Measurements from ENCODE around the gene CALD1.

Gene CALD1

DNA sequence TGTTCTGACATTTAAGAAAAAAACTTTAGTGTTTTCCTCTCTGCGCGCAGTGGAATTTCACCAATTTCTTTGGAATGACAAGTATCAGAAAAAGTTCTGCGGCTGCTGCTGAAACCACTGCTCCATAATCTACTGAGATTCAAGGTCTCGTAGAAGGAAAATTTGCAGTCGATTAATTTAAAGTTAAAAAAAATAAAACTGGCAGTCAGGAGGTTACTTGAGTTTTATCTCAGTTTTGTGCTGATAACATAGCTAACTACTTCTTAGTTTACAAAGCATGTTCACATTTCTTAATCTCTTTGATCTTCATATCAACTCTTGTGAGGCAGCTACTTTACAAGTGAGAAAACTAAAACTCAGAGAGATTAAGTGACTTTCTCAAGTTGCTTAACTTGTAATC, 18.2 kb upstream of the CALD1 start:
- no peak for DNase-seq (ENCODE audit: low read depth)

DNA sequence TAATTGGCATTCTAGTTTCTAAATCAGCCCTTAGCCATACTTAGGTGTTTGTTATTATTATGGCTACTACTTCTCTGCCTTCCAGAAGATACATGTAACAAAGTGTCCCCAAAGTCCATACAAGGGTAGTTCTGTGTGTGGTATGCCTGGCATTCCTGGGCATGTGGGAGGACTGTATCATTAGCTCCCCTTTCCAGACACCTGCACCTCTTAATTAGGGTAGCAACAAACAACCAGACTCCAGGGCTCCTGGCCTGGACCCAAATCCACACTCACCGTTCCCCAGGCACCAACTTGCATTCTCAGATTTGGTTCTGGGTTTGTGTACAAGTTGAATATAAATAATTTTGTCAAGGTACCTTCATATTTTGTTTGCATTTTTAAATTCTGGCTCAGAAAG, 15.5 kb upstream of the CALD1 start:
- DNase-seq (ENCODE audit: low read depth): no peak

GRCh38 chr7:134764365-134764764, 15.1 kb upstream of the CALD1 start:
- DNase-seq (ENCODE audit: low read depth): no peak

GRCh38 chr7:134766779-134767519, 12.5 kb upstream of the CALD1 start:
- no peak for DNase-seq (ENCODE audit: low read depth)

DNA sequence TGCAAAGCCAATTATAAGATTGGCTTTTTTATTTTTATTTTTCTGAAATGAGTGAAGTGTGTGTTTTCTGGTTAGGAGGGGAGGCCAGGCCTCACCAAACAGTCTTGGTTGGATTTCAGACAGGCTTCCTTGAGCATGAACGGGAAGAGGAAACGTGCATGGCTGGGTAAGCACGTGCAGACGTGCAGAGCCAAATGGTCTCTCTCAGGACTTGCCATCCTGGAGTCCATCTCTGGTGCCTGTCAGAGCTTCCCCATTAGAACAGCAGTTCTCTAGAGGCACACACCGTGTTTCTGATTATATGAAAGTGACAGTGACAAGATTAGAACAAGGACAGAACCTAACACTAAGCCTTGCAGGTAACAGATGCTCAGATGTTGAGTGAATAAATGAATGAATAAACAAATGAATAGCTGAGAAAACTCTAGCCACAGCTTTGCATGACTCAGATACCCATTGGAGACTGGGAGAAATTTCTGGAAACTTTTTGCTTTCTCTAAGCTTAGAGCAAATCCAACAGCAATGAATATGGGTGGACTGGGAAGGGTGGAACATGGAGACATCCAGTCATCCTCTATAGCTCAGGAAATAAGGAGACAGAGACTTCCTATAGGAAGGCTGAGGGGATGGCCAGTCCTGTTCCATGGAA, 11.8 kb upstream of the CALD1 start:
- DNase-seq (ENCODE audit: low read depth): no peak

GRCh38 chr7:134768243-134768642, 11.2 kb upstream of the CALD1 start:
- no peak for DNase-seq (ENCODE audit: low read depth)

GRCh38 chr7:134770676-134771075, 8.8 kb upstream of the CALD1 start:
- DNase-seq (ENCODE audit: low read depth): no peak

- DNase-seq (ENCODE audit: low read depth): no peak
These were observed 8.3 kb upstream of the CALD1 start for GRCh38 chr7:134771111-134771510.

DNA sequence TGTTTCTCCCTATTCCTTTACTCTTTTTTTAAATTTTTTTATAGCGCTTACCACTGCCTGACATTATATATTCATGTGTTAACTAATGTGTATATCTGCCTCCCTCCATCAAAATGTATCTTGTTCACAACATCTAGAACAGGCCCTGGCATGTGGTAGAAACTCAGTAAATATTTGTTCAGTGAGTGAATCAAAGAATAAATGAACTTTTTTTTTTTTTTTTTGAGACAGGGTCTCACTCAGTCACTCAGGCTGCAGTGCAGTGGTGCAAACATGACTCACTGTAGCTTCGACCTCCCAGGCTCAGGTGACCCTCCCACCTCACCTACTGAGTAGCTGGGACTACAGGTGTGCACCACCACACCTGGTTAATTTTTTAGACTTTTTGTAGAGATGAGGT, 7.5 kb upstream of the CALD1 start:
- DNase-seq (ENCODE audit: low read depth): no peak

DNA sequence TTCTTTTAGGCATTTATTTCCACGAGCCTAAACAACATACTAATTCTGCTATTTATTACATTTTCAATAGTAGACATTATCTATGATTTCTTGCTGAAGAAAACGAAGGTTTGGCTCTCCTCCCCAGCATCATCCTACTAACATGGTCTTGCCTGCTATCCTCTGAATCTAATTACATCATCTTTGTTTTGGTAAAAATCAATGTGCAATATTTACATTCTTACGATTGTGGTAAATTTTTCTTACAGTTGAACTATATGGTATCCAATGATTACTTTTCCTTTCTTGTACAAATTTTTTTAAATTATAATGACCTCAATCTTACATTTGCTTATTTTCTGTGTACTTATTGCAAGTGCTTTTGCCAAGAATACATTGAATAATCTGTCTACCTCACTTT, 7.0 kb upstream of the CALD1 start:
- no peak for DNase-seq (ENCODE audit: low read depth)

GRCh38 chr7:134773164-134773563, 6.3 kb upstream of the CALD1 start:
- DNase-seq (ENCODE audit: low read depth): no peak

- no peak for DNase-seq (ENCODE audit: low read depth)
These were observed 5.3 kb upstream of the CALD1 start for GRCh38 chr7:134774119-134774518.

- no peak for DNase-seq (ENCODE audit: low read depth)
These were observed 2.0 kb upstream of the CALD1 start for GRCh38 chr7:134777470-134777869.

DNA sequence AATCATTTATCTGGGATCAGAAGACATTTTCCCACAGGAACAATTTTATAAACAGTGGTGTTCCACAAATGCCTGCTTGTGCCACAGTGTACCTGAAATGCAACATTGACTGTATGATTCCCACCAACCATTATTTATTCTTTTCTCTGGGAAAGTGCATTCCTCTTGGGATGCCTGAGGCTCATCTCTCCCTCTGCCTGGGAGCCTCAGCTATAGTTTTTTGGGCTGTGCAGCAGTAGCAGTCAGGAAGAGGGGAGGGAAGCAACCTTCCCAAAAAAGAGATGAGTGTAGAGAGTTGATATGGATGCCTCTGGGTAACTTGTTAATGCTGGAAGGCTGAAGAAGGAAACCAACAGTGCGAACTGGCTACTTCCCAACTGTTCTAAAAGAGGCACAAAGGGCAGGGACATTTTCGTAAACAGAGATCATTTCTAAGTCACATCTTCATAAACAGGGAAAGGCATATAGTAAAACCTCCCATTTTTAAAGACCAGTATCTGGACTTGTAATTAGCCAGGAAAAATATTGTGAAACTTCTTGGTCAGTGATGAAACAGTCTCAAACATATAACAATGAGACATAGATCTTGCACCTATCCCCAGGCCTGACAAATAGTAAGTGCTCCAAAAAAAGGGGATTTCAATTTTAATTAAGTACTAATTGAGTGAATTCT, 1.4 kb upstream of the CALD1 start:
- DNase-seq (ENCODE audit: low read depth): no peak

- DNase-seq (ENCODE audit: low read depth): no peak
These were observed 269 bp downstream of the CALD1 start for GRCh38 chr7:134779741-134780065.

DNA sequence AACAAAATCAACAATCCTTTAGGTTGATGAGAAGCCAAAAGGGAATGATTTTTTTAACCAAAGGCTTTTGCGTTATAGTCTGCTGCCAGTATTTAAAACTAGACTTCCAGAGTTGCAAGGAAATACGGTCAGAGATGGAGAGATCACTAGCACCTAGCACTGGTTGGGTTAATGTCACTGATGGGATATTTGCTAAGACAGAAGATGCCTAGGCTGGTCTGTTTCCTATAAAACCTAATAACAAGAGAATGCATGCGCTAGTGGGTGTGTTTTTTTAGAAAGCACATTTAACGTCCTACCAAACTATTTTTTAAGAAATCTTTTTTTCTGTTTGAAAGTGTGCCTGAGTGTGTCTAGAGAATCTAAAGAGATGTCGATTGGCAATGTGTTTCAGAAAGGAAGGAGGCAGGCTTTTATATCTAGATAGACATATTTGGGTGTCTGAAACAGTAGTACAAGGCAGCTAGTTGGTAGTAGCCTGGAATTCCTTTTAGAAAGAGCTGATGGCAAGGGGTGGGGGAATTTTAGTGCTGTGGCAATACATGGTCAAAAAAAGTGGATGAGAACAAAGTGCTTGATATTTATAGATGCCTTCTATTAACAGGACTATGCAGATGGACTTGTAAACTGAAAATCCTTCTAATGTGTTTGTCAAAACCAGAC, 863 bp downstream of the CALD1 start:
- no peak for DNase-seq (ENCODE audit: low read depth)

- DNase-seq (ENCODE audit: low read depth): no peak
These were observed 1.7 kb downstream of the CALD1 start for GRCh38 chr7:134781171-134781570.

DNA sequence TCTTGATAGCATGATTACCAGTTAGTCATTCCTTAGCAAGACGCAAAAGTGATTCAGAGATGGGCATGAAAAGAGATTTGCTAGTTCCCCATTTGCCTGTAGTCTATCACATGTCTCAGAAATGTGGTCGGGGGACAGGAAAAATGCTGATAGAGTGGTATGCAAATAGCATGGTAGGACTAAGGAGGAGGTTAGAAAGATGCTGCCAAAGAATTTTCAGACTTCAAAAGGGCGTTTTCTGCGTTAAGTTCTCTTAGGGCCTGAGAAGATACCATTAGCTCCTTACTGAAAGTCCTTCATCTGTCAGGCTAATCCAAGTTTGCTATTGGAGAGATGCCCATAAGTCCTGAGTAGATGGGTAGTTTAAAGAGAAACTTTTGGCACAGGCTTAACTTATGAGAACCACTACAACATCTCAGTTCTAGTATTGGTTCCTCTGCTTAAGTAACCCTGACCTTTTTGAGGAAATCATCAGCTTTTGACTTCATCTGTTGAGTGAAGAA, 2.7 kb downstream of the CALD1 start:
- no peak for DNase-seq (ENCODE audit: low read depth)

GRCh38 chr7:134783294-134784069, 4.0 kb downstream of the CALD1 start:
- no peak for DNase-seq (ENCODE audit: low read depth)

DNA sequence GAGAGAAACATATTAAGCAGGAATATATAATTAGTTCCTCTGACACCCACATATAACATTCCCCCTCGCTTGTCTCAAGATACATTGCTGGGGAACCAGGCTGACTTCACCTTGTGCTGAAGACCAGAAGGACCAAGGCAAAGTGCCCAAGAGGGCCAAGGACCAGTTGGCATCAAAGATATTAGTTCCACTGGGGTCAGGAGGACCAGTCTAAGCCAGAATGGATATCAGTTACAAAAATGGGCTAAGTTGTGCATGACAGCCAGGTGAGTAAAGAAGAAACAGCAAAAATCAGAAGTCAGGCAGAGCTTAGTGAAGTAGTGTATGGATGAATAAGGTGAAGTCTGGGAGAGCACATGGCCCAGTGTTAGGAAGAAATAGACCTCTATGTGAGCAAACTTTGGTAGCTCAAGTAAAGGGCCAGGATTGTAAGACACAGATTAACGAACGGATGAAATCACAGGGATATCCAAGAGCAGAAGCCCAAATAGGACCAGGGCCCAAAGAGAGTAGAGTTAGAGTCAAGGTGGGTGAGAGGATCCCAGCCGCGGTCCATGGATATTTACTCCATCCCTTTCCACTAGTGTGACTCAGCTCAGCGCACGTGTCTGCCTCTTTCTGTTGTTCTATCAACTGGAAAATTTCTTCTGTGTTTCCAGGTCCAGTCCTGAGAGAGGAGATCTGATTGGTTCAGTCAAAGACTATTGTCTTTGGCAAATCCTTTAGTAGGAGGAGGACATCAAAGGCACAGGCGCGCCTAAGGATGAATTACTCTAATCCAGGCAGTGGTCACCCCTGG, 5.0 kb downstream of the CALD1 start:
- DNase-seq (ENCODE audit: low read depth): no peak

- DNase-seq (ENCODE audit: low read depth): no peak
These were observed 6.4 kb downstream of the CALD1 start for GRCh38 chr7:134785842-134786241.
